HG03457 (cell line): ENCODE data around the gene MED31.
"Not testable (repeated sequence)": the region's sequence is repeated elsewhere in the genome, so short reads cannot be mapped to it uniquely, and the experiment has no call there.

Experiments used
- ATAC-seq: cut with Tn5 transposase; IDR thresholded peaks from one replicate; pipeline ENCODE4 v1.9.1; 2021; ENCODE audit warnings: moderate number of reproducible peaks; ENCODE audit not compliant: unreplicated experiment

MED31 gene

GRCh38 chr17:6677946-6678345 is 26.5 kb upstream of the MED31 start:
- no peak for ATAC-seq

GRCh38 chr17:6677158-6677831 is 25.9 kb upstream of the MED31 start:
- ATAC-seq: no peak

GRCh38 chr17:6676802-6677157 is 25.4 kb upstream of the MED31 start:
- no peak for ATAC-seq

- no peak for ATAC-seq
Observed at GRCh38 chr17:6675201-6675825, 23.9 kb upstream of the MED31 start.

- no peak for ATAC-seq
Observed at GRCh38 chr17:6674586-6674985, 23.2 kb upstream of the MED31 start.

GRCh38 chr17:6671431-6671830 is 20.0 kb upstream of the MED31 start:
- ATAC-seq: no peak

GRCh38 chr17:6670999-6671398 is 19.6 kb upstream of the MED31 start:
- ATAC-seq: no peak

- no peak for ATAC-seq
Observed at GRCh38 chr17:6670571-6670970, 19.2 kb upstream of the MED31 start.

- ATAC-seq: no peak
Observed at GRCh38 chr17:6669479-6670212, 18.2 kb upstream of the MED31 start.

GRCh38 chr17:6668727-6669425 is 17.5 kb upstream of the MED31 start:
- no peak for ATAC-seq

GRCh38 chr17:6668219-6668618 is 16.8 kb upstream of the MED31 start:
- ATAC-seq: no peak

GRCh38 chr17:6667516-6667915 is 16.1 kb upstream of the MED31 start:
- no peak for ATAC-seq

GRCh38 chr17:6666557-6666956 is 15.2 kb upstream of the MED31 start:
- no peak for ATAC-seq

GRCh38 chr17:6666077-6666521 is 14.7 kb upstream of the MED31 start:
- ATAC-seq: no peak

- ATAC-seq: not testable (repeated sequence)
Observed at GRCh38 chr17:6663200-6663599, 11.8 kb upstream of the MED31 start.

- no peak for ATAC-seq
Observed at GRCh38 chr17:6661464-6661848, 10.1 kb upstream of the MED31 start.

GRCh38 chr17:6660805-6661463 is 9.5 kb upstream of the MED31 start:
- no peak for ATAC-seq

- no peak for ATAC-seq
Observed at GRCh38 chr17:6660101-6660500, 8.7 kb upstream of the MED31 start.

GRCh38 chr17:6658411-6658810 is 7.0 kb upstream of the MED31 start:
- ATAC-seq: not testable (repeated sequence)

GRCh38 chr17:6657633-6658287 is 6.4 kb upstream of the MED31 start:
- no peak for ATAC-seq
